ENCODE results near the gene EIF2B5.

The EIF2B5 gene

GRCh38 chr3:184144505-184144904 is 9.3 kb downstream of the EIF2B5 start:
- Histone ChIP-seq H3K79me2 (ENCODE audit: low read length) (peaks cover 15% of the 10 kb centered on the region), H3K4me3 (ENCODE audit: low read length) (no peak overlapping the region), H3K4me1 (ENCODE audit: low read length) (no peaks in the 10 kb centered on the region), H3K27ac (ENCODE audit: low read length) (no peak overlapping the region), H2AFZ (ENCODE audit: low read length) (no peak overlapping the region), H3F3A (ENCODE audit: insufficient read depth, low read length) (no peaks in the 10 kb centered on the region), H4K20me1 (ENCODE audit: insufficient read depth, low read length) (no peaks in the 10 kb centered on the region), H3K4me2 (ENCODE audit: low read depth, low read length) (no peak overlapping the region), H3K9me3 (replicated peaks; ENCODE audit: insufficient read depth, low read length) (no peaks in the 10 kb centered on the region), H3K9ac (ENCODE audit: low read length) (no peak overlapping the region), H3K9me2 (replicated peaks; ENCODE audit: insufficient read depth, low read length) (no peaks in the 10 kb centered on the region), H3K27me3 (replicated peaks; ENCODE audit: insufficient read depth, low read length) (no peaks in the 10 kb centered on the region), H3K36me3 (replicated peaks; ENCODE audit: insufficient read depth, low read length) (peaks cover 25% of the 10 kb centered on the region)
- no peak for DNase-seq
- no peak for TF ChIP-seq EZH2 (optimal IDR thresholded peaks at IDR 0.05; ENCODE audit: low read depth, low read length)
- no peak for TF ChIP-seq EZH2phosphoT487 (IDR thresholded peaks at IDR 0.05; ENCODE audit: low read length)
- no peak for TF ChIP-seq CTCF (IDR thresholded peaks at IDR 0.05; ENCODE audit: low read length)

- H3K27ac ChIP-seq (ENCODE audit: low read length) = no peak overlapping the region
- H3K4me3 ChIP-seq (ENCODE audit: low read length) = no peak overlapping the region
- H3K4me2 ChIP-seq (ENCODE audit: low read depth, low read length) = no peak overlapping the region
- H3K27me3 ChIP-seq (replicated peaks; ENCODE audit: insufficient read depth, low read length) = no peaks in the 10 kb centered on the region
- H3K9me3 ChIP-seq (replicated peaks; ENCODE audit: insufficient read depth, low read length) = no peaks in the 10 kb centered on the region
- no peak overlapping the region for H2AFZ ChIP-seq (ENCODE audit: low read length)
- no peaks in the 10 kb centered on the region for H3K9me2 ChIP-seq (replicated peaks; ENCODE audit: insufficient read depth, low read length)
- H3K79me2 ChIP-seq (ENCODE audit: low read length) = peaks cover 12% of the 10 kb centered on the region
- H3K4me1 ChIP-seq (ENCODE audit: low read length) = no peaks in the 10 kb centered on the region
- DNase-seq = peak; percentile 50
- TF ChIP-seq EZH2phosphoT487 (IDR thresholded peaks at IDR 0.05; ENCODE audit: low read length) (no peak), EZH2 (optimal IDR thresholded peaks at IDR 0.05; ENCODE audit: low read depth, low read length) (no peak), CTCF (IDR thresholded peaks at IDR 0.05; ENCODE audit: low read length) (peak; percentile 66)
- peaks cover 25% of the 10 kb centered on the region for H3K36me3 ChIP-seq (replicated peaks; ENCODE audit: insufficient read depth, low read length)
- no peaks in the 10 kb centered on the region for H3F3A ChIP-seq (ENCODE audit: insufficient read depth, low read length)
- no peaks in the 10 kb centered on the region for H4K20me1 ChIP-seq (ENCODE audit: insufficient read depth, low read length)
- H3K9ac ChIP-seq (ENCODE audit: low read length) = no peak overlapping the region
Observed at GRCh38 chr3:184145111-184145524, 10.0 kb downstream of the EIF2B5 start.

- Histone ChIP-seq H3K4me2 (ENCODE audit: low read depth, low read length) (no peak overlapping the region), H3F3A (ENCODE audit: insufficient read depth, low read length) (no peaks in the 10 kb centered on the region), H3K79me2 (ENCODE audit: low read length) (peaks cover 6% of the 10 kb centered on the region; the same call in 1 of the 2 replicates), H3K4me1 (ENCODE audit: low read length) (no peaks in the 10 kb centered on the region), H3K4me3 (ENCODE audit: low read length) (no peak overlapping the region), H3K36me3 (replicated peaks; ENCODE audit: insufficient read depth, low read length) (peaks cover 19% of the 10 kb centered on the region), H2AFZ (ENCODE audit: low read length) (no peak overlapping the region), H3K27me3 (replicated peaks; ENCODE audit: insufficient read depth, low read length) (no peaks in the 10 kb centered on the region), H4K20me1 (ENCODE audit: insufficient read depth, low read length) (no peaks in the 10 kb centered on the region), H3K9me3 (replicated peaks; ENCODE audit: insufficient read depth, low read length) (no peaks in the 10 kb centered on the region), H3K9ac (ENCODE audit: low read length) (no peak overlapping the region), H3K9me2 (replicated peaks; ENCODE audit: insufficient read depth, low read length) (no peaks in the 10 kb centered on the region), H3K27ac (ENCODE audit: low read length) (no peak overlapping the region)
- TF ChIP-seq EZH2phosphoT487 (IDR thresholded peaks at IDR 0.05; ENCODE audit: low read length) = no peak
- TF ChIP-seq EZH2 (optimal IDR thresholded peaks at IDR 0.05; ENCODE audit: low read depth, low read length) = no peak
- no peak for TF ChIP-seq CTCF (IDR thresholded peaks at IDR 0.05; ENCODE audit: low read length)
- DNase-seq = no peak
Observed at GRCh38 chr3:184145751-184146270, 10.7 kb downstream of the EIF2B5 start.
